Central memory CD4-positive, alpha-beta T cell (primary cell): ENCODE data around the gene TPCN2.

Source experiments
- DNase-seq: peaks from one replicate; pipeline ENCODE4 v3.0.0; 2022

Gene TPCN2

GRCh38 chr11:69058511-69059270 is 10.0 kb downstream of the TPCN2 start:
- no peak for DNase-seq

GRCh38 chr11:69059429-69059828 is 10.7 kb downstream of the TPCN2 start:
- no peak for DNase-seq

- no peak for DNase-seq
Observed at GRCh38 chr11:69059985-69060384, 11.3 kb downstream of the TPCN2 start.

GRCh38 chr11:69060806-69061712 is 12.3 kb downstream of the TPCN2 start:
- no peak for DNase-seq

GRCh38 chr11:69061713-69062053 is 13.0 kb downstream of the TPCN2 start:
- DNase-seq: no peak

GRCh38 chr11:69062169-69062855 is 13.6 kb downstream of the TPCN2 start:
- no peak for DNase-seq

- DNase-seq: no peak
Observed at GRCh38 chr11:69062873-69063651, 14.3 kb downstream of the TPCN2 start.

GRCh38 chr11:69063652-69064260 is 15.0 kb downstream of the TPCN2 start:
- no peak for DNase-seq

GRCh38 chr11:69064394-69064957 is 15.7 kb downstream of the TPCN2 start:
- no peak for DNase-seq

GRCh38 chr11:69065147-69065710 is 16.5 kb downstream of the TPCN2 start:
- DNase-seq: no peak

- no peak for DNase-seq
Observed at GRCh38 chr11:69066122-69067112, 17.7 kb downstream of the TPCN2 start.

- no peak for DNase-seq
Observed at GRCh38 chr11:69067200-69067599, 18.5 kb downstream of the TPCN2 start.

- DNase-seq: no peak
Observed at GRCh38 chr11:69071086-69071800, 22.5 kb downstream of the TPCN2 start.

GRCh38 chr11:69071956-69072355 is 23.2 kb downstream of the TPCN2 start:
- DNase-seq: no peak

GRCh38 chr11:69073469-69073868 is 24.7 kb downstream of the TPCN2 start:
- DNase-seq: no peak

- no peak for DNase-seq
Observed at GRCh38 chr11:69074375-69075140, 25.8 kb downstream of the TPCN2 start.

- DNase-seq: no peak
Observed at GRCh38 chr11:69075421-69076128, 26.8 kb downstream of the TPCN2 start.
